GM21825 (cell line): ENCODE results near the gene GRIK2.

Source experiments
- ATAC-seq: cut with Tn5 transposase; IDR thresholded peaks from one replicate; pipeline ENCODE4 v1.9.1; 2021; ENCODE audit warnings: mild to moderate bottlenecking, moderate library complexity; ENCODE audit not compliant: unreplicated experiment

GRIK2 gene

GRCh38 chr6:101762851-101763250, 369.3 kb downstream of the GRIK2 start:
- no peak for ATAC-seq

- ATAC-seq, result no peak
Observed at GRCh38 chr6:101765281-101765680, 371.8 kb downstream of the GRIK2 start.

GRCh38 chr6:101770116-101770515, 376.6 kb downstream of the GRIK2 start:
- ATAC-seq, result no peak

GRCh38 chr6:101776919-101777350, 383.4 kb downstream of the GRIK2 start:
- no peak for ATAC-seq

GRCh38 chr6:101777646-101778045, 384.1 kb downstream of the GRIK2 start:
- no peak for ATAC-seq

GRCh38 chr6:101779051-101779844, 385.7 kb downstream of the GRIK2 start:
- no peak for ATAC-seq

- no peak for ATAC-seq
Observed at GRCh38 chr6:101783287-101783686, 389.8 kb downstream of the GRIK2 start.

- no peak for ATAC-seq
Observed at GRCh38 chr6:101784094-101784493, 390.6 kb downstream of the GRIK2 start.

- ATAC-seq, result no peak
Observed at GRCh38 chr6:101799531-101799930, 406.0 kb downstream of the GRIK2 start.

- no peak for ATAC-seq
Observed at GRCh38 chr6:101800598-101800997, 407.1 kb downstream of the GRIK2 start.

GRCh38 chr6:101803136-101803535, 409.6 kb downstream of the GRIK2 start:
- ATAC-seq, result no peak

- no peak for ATAC-seq
Observed at GRCh38 chr6:101806241-101806640, 412.7 kb downstream of the GRIK2 start.

GRCh38 chr6:101811108-101811507, 417.6 kb downstream of the GRIK2 start:
- no peak for ATAC-seq

- ATAC-seq, result no peak
Observed at GRCh38 chr6:101816716-101817115, 423.2 kb downstream of the GRIK2 start.

GRCh38 chr6:101818051-101818450, 424.5 kb downstream of the GRIK2 start:
- no peak for ATAC-seq

GRCh38 chr6:101824551-101825345, 431.2 kb downstream of the GRIK2 start:
- no peak for ATAC-seq

GRCh38 chr6:101826269-101826668, 432.8 kb downstream of the GRIK2 start:
- ATAC-seq, result no peak

- no peak for ATAC-seq
Observed at GRCh38 chr6:101826678-101827077, 433.2 kb downstream of the GRIK2 start.

- ATAC-seq, result no peak
Observed at GRCh38 chr6:101830501-101831031, 437.1 kb downstream of the GRIK2 start.

GRCh38 chr6:101832371-101832770, 438.9 kb downstream of the GRIK2 start:
- no peak for ATAC-seq

GRCh38 chr6:101840100-101840499, 446.6 kb downstream of the GRIK2 start:
- ATAC-seq, result no peak

- no peak for ATAC-seq
Observed at GRCh38 chr6:101845172-101845571, 451.7 kb downstream of the GRIK2 start.
